ENCODE results near the gene HIPK2.
A peak's percentile ranks its signal among the peaks of the same experiment; 100 is the strongest.

The HIPK2 gene

GRCh38 chr7:139731802-139732470, 45.9 kb downstream of the HIPK2 start:
- no peak overlapping the region for H3K4me3 ChIP-seq (ENCODE audit: low read depth, low read length)
- TF ChIP-seq POLR2A (IDR thresholded peaks at IDR 0.05; ENCODE audit: extremely low read depth, insufficient read length) (no peak), CTCF (IDR thresholded peaks at IDR 0.05; ENCODE audit: low read depth, low read length) (no peak), MYC (IDR thresholded peaks at IDR 0.05; ENCODE audit: low read depth, low read length) (no peak), MAX (IDR thresholded peaks at IDR 0.05; ENCODE audit: low read depth, low read length) (no peak)
- peak; percentile 93 for DNase-seq (ENCODE audit: low read depth)

- peak; percentile 76 for DNase-seq (ENCODE audit: low read depth)
Measured at GRCh38 chr7:139730746-139731612, 46.8 kb downstream of the HIPK2 start.

GRCh38 chr7:139728203-139728602, 49.6 kb downstream of the HIPK2 start:
- H3K4me3 ChIP-seq (ENCODE audit: low read depth, low read length): no peak overlapping the region
- no peak for TF ChIP-seq MAX (IDR thresholded peaks at IDR 0.05; ENCODE audit: low read depth, low read length)
- TF ChIP-seq CTCF (IDR thresholded peaks at IDR 0.05; ENCODE audit: low read depth, low read length): no peak
- no peak for TF ChIP-seq MYC (IDR thresholded peaks at IDR 0.05; ENCODE audit: low read depth, low read length)
- TF ChIP-seq POLR2A (IDR thresholded peaks at IDR 0.05; ENCODE audit: extremely low read depth, insufficient read length): no peak
- DNase-seq (ENCODE audit: low read depth): no peak

More at GRCh38 chr7:139730746-139731612, 46.8 kb downstream of the HIPK2 start:
- TF ChIP-seq CTCF (IDR thresholded peaks at IDR 0.05; ENCODE audit: low read depth, low read length): no peak
- no peak for TF ChIP-seq MYC (IDR thresholded peaks at IDR 0.05; ENCODE audit: low read depth, low read length)
- no peak for TF ChIP-seq POLR2A (IDR thresholded peaks at IDR 0.05; ENCODE audit: extremely low read depth, insufficient read length)
- TF ChIP-seq MAX (IDR thresholded peaks at IDR 0.05; ENCODE audit: low read depth, low read length): no peak
- H3K4me3 ChIP-seq (ENCODE audit: low read depth, low read length): no peak overlapping the region

- no peak for DNase-seq (ENCODE audit: low read depth)
- TF ChIP-seq CTCF (IDR thresholded peaks at IDR 0.05; ENCODE audit: low read depth, low read length) (no peak), MAX (IDR thresholded peaks at IDR 0.05; ENCODE audit: low read depth, low read length) (no peak), MYC (IDR thresholded peaks at IDR 0.05; ENCODE audit: low read depth, low read length) (no peak), POLR2A (IDR thresholded peaks at IDR 0.05; ENCODE audit: extremely low read depth, insufficient read length) (no peak)
- no peak overlapping the region for H3K4me3 ChIP-seq (ENCODE audit: low read depth, low read length)
Measured at GRCh38 chr7:139727151-139727705, 50.6 kb downstream of the HIPK2 start.

- TF ChIP-seq MAX (IDR thresholded peaks at IDR 0.05; ENCODE audit: low read depth, low read length) (no peak), POLR2A (IDR thresholded peaks at IDR 0.05; ENCODE audit: extremely low read depth, insufficient read length) (no peak), CTCF (IDR thresholded peaks at IDR 0.05; ENCODE audit: low read depth, low read length) (no peak), MYC (IDR thresholded peaks at IDR 0.05; ENCODE audit: low read depth, low read length) (no peak)
- H3K4me3 ChIP-seq (ENCODE audit: low read depth, low read length): no peak overlapping the region
- DNase-seq (ENCODE audit: low read depth): peak; percentile 61
Measured at GRCh38 chr7:139726485-139726869, 51.3 kb downstream of the HIPK2 start.

All from NB4 (cell line).